Renal cortex interstitium (tissue), 11 donors: ENCODE results near the gene LRMDA. TPM values are rescaled to one million over a fixed set of nuclear protein-coding genes. Genes with fewer than 3 reads are reported as not detected.
"Not testable (repeated sequence)": the region's sequence is repeated elsewhere in the genome, so short reads cannot be mapped to it uniquely, and the experiment has no call there.

Experiments used
- DNase-seq, 11 donors: peaks; one replicate each; pipeline ENCODE4 v3.0.0-alpha.2; 2013; ENCODE audit warnings: low read depth in 9 of 11, low spot score in 4 of 11; ENCODE audit errors: extremely low read depth in 1 of 11
- polyA plus RNA-seq, 3 donors: library from polyadenylated mRNA; unstranded; fragments of 120-200 nt; gene quantifications; one replicate each; pipeline ENCODE4 v1.2.1, GENCODE V29; 2013; ENCODE audit not compliant: insufficient read length in 3 of 3

LRMDA gene
- polyA plus RNA-seq, 3 donors: 17.1 to 22.3 (median 21.0) TPM

- no peak for DNase-seq
Measured at GRCh38 chr10:75724047-75724446, 292.6 kb downstream of the LRMDA start.

GRCh38 chr10:75726522-75727483 lies 295.4 kb downstream of the LRMDA start:
- no peak for DNase-seq

DNA sequence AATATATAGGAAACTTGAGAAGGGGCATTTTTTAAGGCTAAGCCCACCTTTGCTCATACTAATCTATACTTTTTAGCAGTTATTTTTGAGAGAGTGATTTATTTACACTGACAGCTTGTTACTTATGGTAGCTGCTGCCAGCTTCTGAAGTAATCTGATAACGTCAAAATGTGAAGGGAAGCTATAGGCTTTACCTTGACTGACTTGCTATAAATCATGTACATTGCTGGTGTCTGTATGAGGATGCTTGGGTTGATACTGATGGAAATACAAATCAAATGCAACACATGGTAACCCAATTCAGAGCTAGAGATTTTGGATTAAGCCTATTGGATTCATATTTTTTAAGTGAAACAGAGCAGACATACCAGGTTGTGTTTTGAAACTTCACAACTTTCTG lies 299.4 kb downstream of the LRMDA start:
- DNase-seq: no peak

DNA sequence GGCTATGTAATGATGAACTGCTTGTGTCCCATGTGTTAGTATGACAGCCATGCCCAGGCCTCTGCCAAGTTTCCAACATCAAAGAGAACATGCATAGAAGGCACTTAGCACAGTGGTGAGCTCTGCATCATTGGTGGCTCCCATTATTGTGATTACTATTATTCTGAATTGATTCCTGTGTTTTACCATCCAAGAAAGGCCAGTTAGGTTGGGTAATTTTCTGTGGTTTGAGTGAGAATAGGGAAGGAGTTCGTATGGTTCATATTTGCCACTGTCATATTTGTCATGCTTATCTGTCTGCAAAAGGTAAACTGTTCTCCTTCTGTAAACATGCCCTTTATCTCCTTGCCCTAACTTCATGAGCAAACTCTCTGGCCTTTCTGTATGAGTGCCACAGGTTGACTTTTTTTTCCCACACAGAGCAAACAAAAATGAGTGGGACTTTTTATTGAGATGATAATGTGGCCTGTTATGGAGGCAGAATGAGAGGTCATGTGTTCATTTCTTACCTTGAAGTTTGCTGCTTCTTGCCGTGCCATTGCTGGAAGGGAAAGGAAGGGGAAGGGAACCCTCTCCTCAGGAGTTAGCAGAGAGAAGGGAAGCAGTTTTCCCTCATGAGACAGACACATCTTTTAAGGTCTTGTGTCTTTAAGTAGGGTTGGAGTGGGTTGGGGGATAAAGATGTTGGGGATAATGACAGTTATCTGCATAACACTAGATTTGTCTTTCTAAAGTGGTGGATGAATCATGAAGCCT lies 301.9 kb downstream of the LRMDA start:
- DNase-seq: no peak

DNA sequence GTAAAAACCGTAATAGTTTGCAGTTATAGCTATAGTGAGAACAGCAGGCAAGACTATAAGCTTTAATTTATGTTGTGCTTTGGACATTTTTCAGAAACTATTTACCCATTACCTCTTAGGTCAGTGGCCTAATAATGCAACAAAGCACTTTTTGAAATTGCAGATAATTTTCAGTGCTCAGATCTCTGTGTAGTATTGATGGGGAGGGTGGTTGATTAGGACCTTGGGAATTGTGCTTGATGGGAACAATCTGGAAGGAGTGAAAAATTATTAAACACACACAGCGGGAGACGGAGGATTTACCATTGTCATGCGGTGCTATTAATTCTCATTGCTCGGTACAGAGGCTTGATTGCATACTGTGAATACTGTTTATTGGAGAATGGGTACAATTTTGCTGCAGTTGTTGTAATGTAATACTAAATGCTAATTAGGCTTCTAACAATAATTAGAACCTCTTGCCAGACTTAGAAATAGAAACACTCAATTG lies 304.8 kb downstream of the LRMDA start:
- DNase-seq: no peak

DNA sequence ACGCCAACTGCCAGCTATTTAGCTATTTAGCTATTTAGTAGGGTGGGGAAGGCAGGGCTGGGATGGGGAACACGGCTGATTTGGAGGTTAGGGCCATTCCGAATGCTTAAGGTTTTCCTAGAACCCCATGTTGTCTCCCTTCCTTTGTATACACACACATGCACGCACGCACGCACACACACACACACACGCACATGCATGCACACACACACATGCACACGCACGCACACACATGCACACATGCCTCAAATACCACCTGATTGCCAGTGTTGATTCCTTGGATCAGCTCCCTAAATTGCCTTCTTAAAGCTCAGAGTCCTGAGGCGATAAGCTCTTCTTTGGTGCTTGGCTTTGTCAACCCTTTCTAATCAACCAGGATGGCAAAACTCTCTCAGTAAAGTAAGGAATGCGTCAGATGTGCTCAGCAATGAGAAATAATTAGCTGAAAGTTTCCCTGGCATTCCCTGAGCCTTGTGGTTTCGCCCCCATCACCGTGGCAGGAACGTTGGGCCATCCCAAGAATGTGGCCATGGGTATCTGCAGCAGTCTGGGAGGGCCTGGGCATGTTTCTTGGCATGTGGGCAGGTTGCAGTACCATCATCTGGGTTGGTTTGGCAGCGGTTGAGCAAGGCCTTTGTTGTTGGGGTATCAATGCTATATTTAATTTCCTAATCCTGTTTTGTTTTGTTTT lies 305.6 kb downstream of the LRMDA start:
- DNase-seq: no peak

DNA sequence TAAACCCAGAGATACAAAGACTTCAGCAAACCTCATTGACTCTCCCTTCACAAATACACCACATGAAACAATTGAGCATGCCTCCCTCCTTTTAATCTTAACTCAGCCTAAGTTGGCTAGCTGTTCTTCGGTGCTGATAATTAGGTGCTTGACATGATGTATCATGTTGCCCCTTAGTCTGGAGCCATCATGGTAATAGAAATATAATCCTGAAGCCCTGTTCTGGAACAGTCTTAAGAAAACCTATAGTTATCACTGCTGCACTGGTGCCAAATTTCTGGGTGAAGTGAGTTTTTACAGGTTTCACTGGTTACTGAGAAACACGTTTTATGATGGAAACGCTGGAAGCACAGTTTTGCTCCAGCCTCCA lies 306.1 kb downstream of the LRMDA start:
- DNase-seq: no peak

DNA sequence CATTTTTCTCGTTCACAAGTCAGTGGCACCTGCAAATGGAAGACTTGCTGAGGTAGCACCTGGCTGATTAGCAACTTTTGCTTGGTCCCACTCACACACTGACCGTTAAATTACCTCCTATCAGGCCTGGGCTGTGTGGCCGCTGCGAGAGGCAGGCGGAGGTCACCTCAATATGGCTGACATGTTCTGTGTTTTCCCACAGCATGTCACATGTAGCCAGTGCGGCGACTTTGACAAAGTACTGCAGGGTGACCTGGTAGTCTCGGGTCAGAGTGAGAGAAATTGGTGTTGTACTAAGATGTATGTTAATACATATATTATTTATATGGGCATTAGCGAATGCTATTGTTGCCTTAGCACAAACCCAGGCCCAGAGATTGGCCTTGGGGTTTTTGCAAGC lies 307.5 kb downstream of the LRMDA start:
- no peak for DNase-seq

GRCh38 chr10:75739414-75740143 lies 308.2 kb downstream of the LRMDA start:
- DNase-seq: no peak

DNA sequence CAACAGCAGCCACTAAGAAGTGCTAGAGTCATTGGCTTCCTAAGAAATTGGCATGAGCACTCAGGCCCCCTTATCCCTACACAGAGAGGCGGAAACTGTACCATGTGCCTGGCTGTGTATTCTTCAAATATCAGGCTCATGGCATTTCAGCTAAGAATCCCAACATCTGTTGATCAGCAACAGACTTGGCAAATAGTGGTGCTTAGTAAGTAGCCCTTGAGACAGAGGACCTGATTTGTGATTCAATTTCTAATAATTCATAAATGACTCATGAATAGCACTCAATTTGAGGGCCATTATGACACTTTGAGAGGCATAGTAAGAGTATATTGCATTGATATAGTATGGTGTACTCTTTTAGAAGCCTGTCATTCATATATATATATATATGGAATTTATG lies 309.1 kb downstream of the LRMDA start:
- DNase-seq: no peak

DNA sequence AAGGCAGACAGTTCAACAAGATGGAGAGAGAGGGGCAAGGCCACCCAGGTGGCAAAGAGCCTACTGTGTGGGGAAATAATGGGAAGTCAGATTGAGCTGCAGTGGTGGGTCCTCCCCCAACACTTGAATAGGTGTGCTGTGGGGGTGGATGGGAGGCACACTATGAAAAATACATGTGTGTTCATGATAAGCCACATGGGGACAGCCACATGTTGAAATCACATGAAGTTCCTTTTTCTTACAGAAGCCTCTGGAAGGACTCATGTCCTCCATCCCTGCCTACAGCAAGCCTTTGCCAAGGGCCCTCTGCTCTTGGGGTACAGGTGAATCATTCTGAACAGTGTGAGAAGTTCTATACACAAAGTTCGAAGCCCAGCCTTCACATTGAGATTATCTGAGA lies 310.9 kb downstream of the LRMDA start:
- DNase-seq: no peak

- no peak for DNase-seq
Measured at GRCh38 chr10:75743291-75743778, 311.9 kb downstream of the LRMDA start.

DNA sequence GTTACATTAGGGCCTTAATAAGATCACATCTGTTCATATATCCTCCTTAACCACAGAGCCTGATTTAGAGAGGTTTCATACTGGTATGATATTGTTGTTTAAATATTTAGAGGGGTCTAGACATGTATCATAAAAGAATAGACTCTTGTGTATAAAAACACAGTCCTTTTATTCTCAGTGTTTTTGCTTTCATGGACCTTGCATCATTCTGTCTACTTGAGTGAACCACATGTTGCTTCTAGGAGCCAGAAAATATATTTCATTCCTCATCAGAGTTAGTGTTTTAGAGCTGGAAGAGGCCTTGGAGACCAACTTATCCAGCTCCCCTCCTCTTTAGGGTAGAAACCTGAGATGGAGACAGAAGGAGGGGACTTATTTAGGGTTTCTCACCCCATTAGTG lies 312.8 kb downstream of the LRMDA start:
- DNase-seq: no peak

DNA sequence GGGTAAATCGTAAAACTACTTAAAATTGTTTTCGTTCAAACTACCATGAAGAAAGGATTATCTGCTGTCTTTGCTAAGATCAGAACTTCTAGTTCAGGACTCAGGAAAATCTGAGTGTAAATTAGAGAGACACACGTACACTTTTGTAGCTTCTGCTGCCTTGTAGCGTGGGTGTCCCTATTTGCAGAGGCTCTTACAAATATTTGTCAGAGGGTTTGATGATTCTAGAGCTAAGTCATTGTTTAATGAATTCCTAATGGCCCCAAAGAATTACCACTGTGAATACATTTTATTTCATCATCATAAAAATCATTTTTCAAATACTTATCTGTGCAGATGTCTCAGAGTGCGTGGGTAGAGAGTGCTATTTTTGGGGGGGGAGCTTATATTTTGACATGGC lies 314.9 kb downstream of the LRMDA start:
- no peak for DNase-seq

DNA sequence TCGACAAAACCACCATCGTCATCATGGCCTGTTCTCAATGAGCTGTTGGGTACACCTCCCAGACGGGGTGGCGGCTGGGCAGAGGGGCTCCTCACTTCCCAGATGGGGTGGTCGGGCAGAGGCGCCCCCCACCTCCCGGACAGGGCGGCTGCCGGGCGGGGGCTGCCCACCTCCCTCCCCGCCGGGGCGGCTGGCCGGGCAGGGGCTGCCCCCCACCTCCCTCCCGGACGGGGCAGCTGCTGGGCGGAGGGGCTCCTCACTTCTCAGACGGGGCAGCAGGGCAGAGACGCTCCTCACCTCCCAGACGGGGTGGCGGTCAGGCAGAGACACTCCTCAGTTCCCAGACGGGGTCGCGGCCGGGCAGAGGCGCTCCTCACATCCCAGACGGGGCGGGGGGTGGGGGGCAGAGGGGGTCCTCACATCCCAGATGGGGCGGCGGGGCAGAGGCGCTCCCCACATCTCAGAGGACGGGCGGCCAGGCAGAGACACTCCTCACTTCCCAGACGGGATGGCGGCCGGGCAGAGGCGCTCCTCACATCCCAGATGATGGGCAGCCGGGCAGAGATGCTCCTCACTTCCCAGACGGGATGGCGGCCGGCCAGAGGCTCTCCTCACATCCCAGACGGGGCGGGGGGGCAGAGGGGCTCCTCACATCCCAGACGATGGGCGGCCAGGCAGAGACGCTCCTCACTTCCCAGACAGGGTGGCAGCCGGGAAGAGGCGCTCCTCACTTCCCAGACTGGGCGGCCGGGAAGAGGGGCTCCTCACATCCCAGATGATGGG lies 318.9 kb downstream of the LRMDA start:
- not testable (repeated sequence) for DNase-seq

GRCh38 chr10:75751232-75751631 lies 319.8 kb downstream of the LRMDA start:
- DNase-seq: no peak

- DNase-seq: no peak
Measured at GRCh38 chr10:75753621-75754020, 322.2 kb downstream of the LRMDA start.
